Measurements from ENCODE around the gene VCAN.

- TF ChIP-seq CTCF (conservative IDR thresholded peaks at IDR 0.05; ENCODE audit: low read length) = no peak
- TF ChIP-seq EZH2phosphoT487 (IDR thresholded peaks at IDR 0.05; ENCODE audit: borderline replicate concordance, low read depth, low read length) = no peak
Measured at GRCh38 chr5:83527221-83527620, 55.7 kb downstream of the VCAN start.
